GM08714 (cell line): ENCODE data around the gene MED7.

Experiments
- H3K4me3 ChIP-seq: fragments of 200-500 bp; sonication (Bioruptor generic); 2 replicates; pipeline ENCODE4 v1.5.1; 2014; ENCODE audit warnings: mild to moderate bottlenecking, low read length, inconsistent platforms
- ZNF274 ChIP-seq: IDR thresholded peaks from 2 replicates; pipeline ENCODE4 v1.6.1; 2012; ENCODE audit warnings: mild to moderate bottlenecking, low read depth, low read length

The MED7 gene

GRCh38 chr5:157172403-157172802 is 29.7 kb upstream of the MED7 start:
- no peak for TF ChIP-seq ZNF274
- peak overlapping the region; percentile 50; the same call in 1 of the 2 replicates for H3K4me3 ChIP-seq

GRCh38 chr5:157168286-157168685 is 25.6 kb upstream of the MED7 start:
- no peak for TF ChIP-seq ZNF274

GRCh38 chr5:157167214-157167621 is 24.6 kb upstream of the MED7 start:
- H3K4me3 ChIP-seq, result no peak overlapping the region
- TF ChIP-seq ZNF274, result no peak

More at GRCh38 chr5:157168286-157168685, 25.6 kb upstream of the MED7 start:
- no peak overlapping the region for H3K4me3 ChIP-seq

- H3K4me3 ChIP-seq, result no peak within 1 kb of the TSS
- TF ChIP-seq ZNF274, result no peak
Observed at GRCh38 chr5:157166214-157167213, 23.8 kb upstream of the MED7 start, which contains the start of gene GARIN3. Gene GARIN3, minus strand, starts transcription at chr5:157166264. Its CDS starts 96 bp downstream, at chr5:157166168.

GRCh38 chr5:157165668-157166067 is 23.0 kb upstream of the MED7 start:
- TF ChIP-seq ZNF274, result no peak
- no peak overlapping the region for H3K4me3 ChIP-seq

DNA sequence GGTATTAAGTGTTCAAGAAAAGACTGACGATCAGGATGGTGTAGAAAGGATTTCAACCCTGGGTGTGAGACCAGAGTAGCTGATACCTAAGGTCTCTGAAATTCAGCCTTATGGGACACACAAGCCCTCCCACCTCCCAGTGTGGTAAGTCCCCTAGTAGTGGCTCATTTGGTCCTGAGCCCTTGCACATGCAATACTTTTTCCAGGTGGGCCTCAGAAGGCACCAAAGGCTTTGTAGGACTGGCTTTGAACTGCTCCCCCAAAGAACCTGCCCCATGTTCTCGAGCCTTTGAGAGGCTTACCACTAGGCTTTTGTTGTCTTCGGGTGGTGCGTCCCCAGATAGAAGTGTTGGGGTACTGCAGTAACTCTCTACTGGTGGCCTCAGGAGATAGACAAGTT is 22.6 kb upstream of the MED7 start:
- H3K4me3 ChIP-seq, result no peak overlapping the region
- TF ChIP-seq ZNF274, result no peak

GRCh38 chr5:157164521-157164920 is 21.9 kb upstream of the MED7 start:
- TF ChIP-seq ZNF274, result no peak
- no peak overlapping the region for H3K4me3 ChIP-seq

DNA sequence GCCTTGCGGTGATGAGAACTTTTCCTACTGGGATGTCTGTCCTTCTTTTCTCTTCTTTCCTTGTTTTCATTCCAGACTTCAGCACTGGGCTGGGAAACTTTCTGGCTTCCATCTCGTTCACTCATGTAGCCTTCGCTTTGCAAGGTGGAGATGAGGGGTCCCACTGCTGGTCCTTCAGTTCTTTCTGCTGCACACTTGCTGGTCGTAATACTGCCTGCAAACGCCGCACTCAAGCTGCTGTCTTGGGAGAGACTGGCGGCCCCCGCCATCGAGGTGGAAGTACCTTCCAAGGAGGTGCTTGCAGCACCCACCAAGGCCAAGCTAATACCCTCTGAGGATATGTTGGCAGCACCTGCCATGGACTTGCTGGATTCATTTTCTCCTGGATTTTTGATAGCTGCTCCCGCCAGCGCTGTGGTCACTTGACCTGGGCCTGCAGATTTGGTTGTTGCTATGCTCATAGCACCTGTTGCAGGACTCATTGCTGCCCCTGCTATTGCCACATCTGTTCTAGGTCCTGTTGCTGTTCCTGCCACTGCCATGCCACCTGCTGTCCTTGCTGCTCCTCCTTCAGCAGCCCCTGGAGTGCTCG is 20.4 kb upstream of the MED7 start:
- no peak overlapping the region for H3K4me3 ChIP-seq
- TF ChIP-seq ZNF274, result no peak

GRCh38 chr5:157161996-157162395 is 19.3 kb upstream of the MED7 start:
- no peak for TF ChIP-seq ZNF274
- no peak overlapping the region for H3K4me3 ChIP-seq

DNA sequence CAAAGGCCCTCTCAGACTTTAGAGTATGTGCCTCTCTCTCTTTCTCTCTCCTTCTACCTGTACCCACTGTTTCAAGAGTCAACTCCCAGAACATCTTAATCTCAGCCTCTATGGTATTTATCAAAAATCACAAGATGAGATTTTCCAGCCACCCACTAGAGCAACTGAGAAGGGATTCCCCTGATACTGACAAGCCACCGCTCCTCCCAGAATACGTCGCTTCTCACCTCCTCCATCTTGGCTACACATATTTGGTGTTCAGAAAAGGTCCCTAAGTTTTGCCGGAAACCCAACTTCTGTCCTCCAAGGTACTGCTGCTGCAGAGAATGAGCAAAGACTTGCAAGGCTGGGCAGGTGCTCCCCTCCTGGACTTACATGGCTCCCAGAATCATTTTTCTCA is 17.3 kb upstream of the MED7 start:
- no peak for TF ChIP-seq ZNF274
- H3K4me3 ChIP-seq, result no peak overlapping the region

DNA sequence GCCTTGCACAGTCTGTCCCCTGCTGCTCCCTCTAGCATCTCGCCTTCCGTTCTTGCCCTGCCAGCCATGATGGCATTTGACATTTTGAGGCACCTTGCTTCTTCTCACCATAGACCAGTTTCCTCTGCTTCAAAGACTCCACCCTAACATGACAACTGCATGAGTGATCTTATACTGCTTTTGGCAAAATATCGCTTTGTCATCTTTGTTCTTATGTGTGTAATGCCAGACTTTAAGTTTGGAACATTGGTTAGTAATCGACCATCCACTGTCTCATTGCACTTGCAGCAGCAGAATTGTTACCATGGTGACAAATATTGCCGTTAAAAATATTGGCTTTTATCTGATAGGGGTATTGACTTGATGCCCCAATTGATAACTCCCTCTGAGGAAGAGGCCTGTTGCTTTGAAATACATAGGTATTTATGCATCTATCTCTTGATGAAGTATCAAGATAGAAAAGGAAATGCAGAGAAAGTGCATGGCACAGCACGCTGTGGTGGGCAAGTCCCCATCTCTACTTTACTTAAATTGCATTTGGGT is 16.6 kb upstream of the MED7 start:
- no peak for TF ChIP-seq ZNF274
- no peak overlapping the region for H3K4me3 ChIP-seq

DNA sequence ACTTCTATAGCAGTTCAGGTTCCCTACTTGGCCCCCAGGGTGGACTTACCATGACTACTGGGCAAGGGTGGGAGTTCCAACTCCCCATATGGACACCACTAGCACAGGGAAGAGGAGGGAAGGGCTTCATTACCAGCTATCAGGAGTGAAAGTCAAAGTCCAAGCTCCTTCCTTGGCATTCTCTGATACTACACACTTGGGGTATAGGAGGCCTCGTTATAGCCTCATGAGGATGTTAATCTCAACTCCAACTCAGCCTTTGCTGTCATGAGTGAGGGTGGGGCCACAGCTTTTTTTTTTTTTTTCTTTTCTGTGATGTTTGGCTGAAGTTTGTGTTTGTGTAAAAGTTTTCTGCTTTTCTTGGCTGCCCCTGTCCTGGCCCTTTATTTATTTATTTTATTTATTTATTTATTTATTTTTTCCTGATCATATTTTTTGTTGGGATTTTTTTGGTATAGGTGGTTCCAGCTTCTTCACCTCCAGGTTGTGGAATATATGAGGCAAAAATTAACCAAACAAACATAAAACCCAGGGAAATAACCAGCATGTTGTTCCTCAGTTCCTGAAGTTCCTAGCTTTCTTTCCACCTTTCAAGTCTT is 14.7 kb upstream of the MED7 start:
- H3K4me3 ChIP-seq, result no peak overlapping the region
- TF ChIP-seq ZNF274, result no peak

DNA sequence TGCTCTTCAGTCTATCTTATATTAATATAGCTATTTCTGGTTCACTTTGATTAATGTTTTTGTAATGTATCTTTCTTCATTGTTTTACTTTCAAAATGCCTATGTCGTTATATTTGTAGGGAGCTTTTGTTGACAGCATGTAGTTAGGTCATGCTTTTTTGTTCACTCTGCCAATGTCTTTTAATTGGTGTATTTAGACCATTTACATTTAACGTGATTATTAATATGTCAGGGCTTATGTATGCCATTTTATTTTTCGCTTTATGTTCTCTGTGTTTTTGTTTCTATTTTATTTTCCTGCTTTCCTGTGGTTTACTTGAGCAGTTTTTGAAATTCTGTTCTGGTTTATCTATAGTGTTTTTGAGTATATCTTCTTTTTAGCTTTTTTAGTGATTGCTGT is 12.6 kb upstream of the MED7 start:
- H3K4me3 ChIP-seq, result no peak overlapping the region
- no peak for TF ChIP-seq ZNF274

DNA sequence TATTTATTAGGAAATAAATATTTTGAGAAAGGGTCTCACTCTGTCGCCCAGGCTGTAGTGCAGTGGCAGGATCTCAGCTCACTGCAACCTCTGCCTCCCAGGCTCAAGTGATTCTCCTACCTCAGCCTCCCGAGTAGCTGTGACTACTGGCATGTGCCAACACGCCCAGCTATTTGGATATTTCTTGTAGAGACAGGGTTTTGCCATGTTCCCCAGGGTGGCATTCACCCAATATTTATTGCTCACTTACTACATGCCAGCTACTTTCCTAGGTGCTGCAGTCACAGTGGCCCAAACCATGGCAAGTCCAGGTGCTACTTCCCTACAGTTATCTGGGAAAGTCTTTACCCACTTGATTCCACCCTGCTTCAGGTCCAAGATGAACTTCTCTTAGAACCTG is 8.3 kb upstream of the MED7 start:
- no peak for TF ChIP-seq ZNF274
- H3K4me3 ChIP-seq, result no peak overlapping the region
